Prostate gland (tissue), 2 donors: Measurements from ENCODE around the gene MANSC1. TPM values are rescaled to one million over a fixed set of nuclear protein-coding genes. Genes with fewer than 3 reads are reported as not detected.

Experiments
- DNase-seq: peaks from one replicate; pipeline ENCODE4 v3.0.0-alpha.2; 2019; ENCODE audit warnings: low spot score
- H3K27ac ChIP-seq, 2 donors: fragments of 200-600 bp; sonication (generic); 2 replicates each; pipeline ENCODE4 v1.5.1; 2017 to 2019
- H3K27me3 ChIP-seq: fragments of 200-600 bp; sonication (generic); replicated peaks from 2 replicates; pipeline ENCODE4 v1.5.1; 2019; ENCODE audit not compliant: insufficient read depth
- H3K36me3 ChIP-seq, 2 donors: fragments of 200-600 bp; sonication (generic); 1 replicate in 1 of 2; 2 replicates in 1 of 2; pipeline versions ENCODE4 v1.5.1 to v1.8.1; 2017 to 2019
- H3K4me1 ChIP-seq: fragments of 200-600 bp; sonication (generic); replicated peaks from 2 replicates; pipeline ENCODE4 v1.5.1; 2019
- H3K4me3 ChIP-seq, 2 donors: fragments of 200-600 bp; sonication (generic); 2 replicates each; pipeline ENCODE4 v1.5.1; 2017 to 2019
- H3K9me3 ChIP-seq: fragments of 200-600 bp; sonication (generic); 2 replicates; pipeline ENCODE4 v1.5.1; 2017
- POLR2A ChIP-seq: fragments of 450-650 bp; IDR thresholded peaks from one replicate; pipeline ENCODE4 v1.6.1; 2016; ENCODE audit warnings: antibody characterized with exemption, mild to moderate bottlenecking
- POLR2AphosphoS5 ChIP-seq: sonication (generic); formaldehyde crosslinking; IDR thresholded peaks from one replicate; pipeline ENCODE4 v1.6.1; 2017; ENCODE audit warnings: antibody characterized with exemption
- WGBS: methylation state at CpG from one replicate; pipeline ENCODE4 v1.1.5; 2018; 5-methylcytosine and 5-hydroxymethylcytosine counted together
- intact Hi-C: fragments of 100-400 bp; cut with DNase I; formaldehyde crosslinking; loops from one replicate; pipeline ENCODE4 v1.14.2; 2022
- small RNA-seq, 2 donors: library from RNA; depleted of rRNA; stranded (forward); fragments of <200 nt; gene quantifications; one replicate each; pipeline ENCODE3, GENCODE V24; 2016
- total RNA-seq, 2 donors: library from RNA; depleted of rRNA; stranded (reverse); fragments of >200 nt; gene quantifications; one replicate each; pipeline ENCODE4 v1.1.0, GENCODE V29; 2016
- TF ChIP-seq, protein P1 (sequence below), 4 experiments: fragments of 200-600 bp in 2 of 4; fragments of 450-650 bp in 2 of 4; sonication (generic) in 2 of 4; IDR thresholded peaks; 1 replicate in 3 of 4; 2 replicates in 1 of 4; pipeline ENCODE4 v1.5.1; 2016 to 2019; ENCODE audit warnings: antibody characterized with exemption in 4 of 4, mild to moderate bottlenecking in 2 of 4, moderate library complexity in 2 of 4

MANSC1 gene
- total RNA-seq, 2 donors from 2014 or later = 28.9 to 33.2 TPM

DNA sequence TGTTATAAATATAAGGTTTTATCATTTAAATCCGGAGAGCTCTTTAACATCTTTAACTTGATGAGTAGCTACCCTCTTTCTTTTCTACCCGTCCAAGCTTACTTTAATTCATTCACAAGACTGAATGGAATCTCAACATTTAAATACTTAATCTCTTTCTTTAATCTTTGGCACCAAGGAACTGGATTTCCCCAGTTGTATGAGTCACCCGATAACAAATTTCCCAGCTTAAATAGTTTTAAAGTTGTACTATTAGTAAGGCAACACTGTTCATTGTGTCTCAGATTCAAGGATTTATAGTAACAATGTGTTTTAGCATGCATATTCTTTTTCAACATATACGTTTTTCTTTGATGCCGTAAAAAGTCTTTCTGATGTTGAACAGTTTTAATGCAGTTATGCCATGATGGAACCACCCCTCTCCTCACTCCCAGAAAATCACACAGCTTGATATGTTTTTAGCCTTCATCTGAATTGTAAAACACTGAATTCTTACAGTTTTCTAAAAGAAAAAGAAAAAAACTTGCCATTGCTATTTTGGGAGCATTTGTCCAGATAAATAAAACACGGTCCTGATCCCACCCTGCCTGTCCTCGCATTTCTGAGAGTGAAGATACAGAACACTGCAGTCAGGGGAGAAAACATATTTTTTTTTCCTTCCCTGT, 67.1 kb downstream of the MANSC1 start:
- Histone ChIP-seq H3K27ac (no peak overlapping the region), H3K36me3 (no peaks in the 10 kb centered on the region)
- DNase-seq = no peak

DNA sequence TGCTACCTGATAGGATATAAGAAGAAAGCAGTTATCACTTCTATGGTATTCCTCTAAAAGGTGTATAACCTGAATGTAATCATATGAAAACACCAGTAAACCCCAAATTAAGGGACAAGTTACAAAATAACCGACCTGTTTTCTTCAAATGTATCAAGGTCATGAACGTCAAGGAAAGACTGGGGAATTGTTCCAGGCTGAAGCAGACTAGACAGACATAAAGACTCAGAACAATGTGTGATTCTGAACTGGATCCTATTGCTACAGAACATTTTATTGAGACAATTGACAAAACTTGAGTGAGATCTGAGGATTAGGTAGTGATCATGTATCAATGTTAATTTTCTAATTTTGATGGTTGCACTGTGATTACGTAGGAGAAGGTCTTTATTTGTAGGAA, 67.8 kb downstream of the MANSC1 start:
- H3K27ac ChIP-seq = no peak overlapping the region
- TF ChIP-seq POLR2A (no peak), POLR2AphosphoS5 (no peak)
- TF ChIP-seq, protein P1, sequence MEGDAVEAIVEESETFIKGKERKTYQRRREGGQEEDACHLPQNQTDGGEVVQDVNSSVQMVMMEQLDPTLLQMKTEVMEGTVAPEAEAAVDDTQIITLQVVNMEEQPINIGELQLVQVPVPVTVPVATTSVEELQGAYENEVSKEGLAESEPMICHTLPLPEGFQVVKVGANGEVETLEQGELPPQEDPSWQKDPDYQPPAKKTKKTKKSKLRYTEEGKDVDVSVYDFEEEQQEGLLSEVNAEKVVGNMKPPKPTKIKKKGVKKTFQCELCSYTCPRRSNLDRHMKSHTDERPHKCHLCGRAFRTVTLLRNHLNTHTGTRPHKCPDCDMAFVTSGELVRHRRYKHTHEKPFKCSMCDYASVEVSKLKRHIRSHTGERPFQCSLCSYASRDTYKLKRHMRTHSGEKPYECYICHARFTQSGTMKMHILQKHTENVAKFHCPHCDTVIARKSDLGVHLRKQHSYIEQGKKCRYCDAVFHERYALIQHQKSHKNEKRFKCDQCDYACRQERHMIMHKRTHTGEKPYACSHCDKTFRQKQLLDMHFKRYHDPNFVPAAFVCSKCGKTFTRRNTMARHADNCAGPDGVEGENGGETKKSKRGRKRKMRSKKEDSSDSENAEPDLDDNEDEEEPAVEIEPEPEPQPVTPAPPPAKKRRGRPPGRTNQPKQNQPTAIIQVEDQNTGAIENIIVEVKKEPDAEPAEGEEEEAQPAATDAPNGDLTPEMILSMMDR (IDR thresholded peaks at IDR 0.05) = no peak
- WGBS = 41% methylated on average over 3 of the region's 3 CpGs
- no peaks in the 10 kb centered on the region for H3K4me1 ChIP-seq
- DNase-seq = no peak
- no peaks in the 10 kb centered on the region for H3K36me3 ChIP-seq
- H3K27me3 ChIP-seq = no peaks in the 10 kb centered on the region
- H3K9me3 ChIP-seq = no peaks in the 10 kb centered on the region
- no peak overlapping the region for H3K4me3 ChIP-seq
- intact Hi-C loops = no loop called here

More for the DNA sequence above, 67.1 kb downstream of the MANSC1 start:
- WGBS = 23% methylated on average over 7 of the region's 7 CpGs
- no peaks in the 10 kb centered on the region for H3K9me3 ChIP-seq
- H3K27me3 ChIP-seq = no peaks in the 10 kb centered on the region
- TF ChIP-seq, protein P1 (IDR thresholded peaks at IDR 0.05) = no peak
- TF ChIP-seq POLR2A (no peak), POLR2AphosphoS5 (no peak)
- H3K4me3 ChIP-seq = no peak overlapping the region
- H3K4me1 ChIP-seq = no peaks in the 10 kb centered on the region
- intact Hi-C loops = no loop called here

DNA sequence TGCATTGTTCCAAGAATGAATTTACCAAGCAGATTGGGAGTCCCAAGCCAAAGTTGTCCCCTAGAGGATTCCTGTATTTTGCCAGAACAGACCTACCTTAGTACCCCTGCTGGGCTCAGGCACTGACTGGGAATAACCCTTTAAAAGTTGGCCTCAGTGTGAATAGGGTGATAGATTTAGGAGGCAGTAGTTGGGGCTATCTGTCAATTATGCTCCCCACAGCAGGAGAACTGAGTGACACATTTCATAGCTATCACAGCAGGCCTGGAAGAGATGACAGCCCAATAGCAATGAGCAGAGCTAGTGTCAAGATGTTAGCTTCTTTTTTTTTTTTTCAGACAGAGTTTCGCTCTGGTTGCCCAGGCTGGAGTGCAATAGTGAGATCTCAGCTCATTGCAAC, 68.9 kb downstream of the MANSC1 start:
- intact Hi-C loops = no loop called here

DNA sequence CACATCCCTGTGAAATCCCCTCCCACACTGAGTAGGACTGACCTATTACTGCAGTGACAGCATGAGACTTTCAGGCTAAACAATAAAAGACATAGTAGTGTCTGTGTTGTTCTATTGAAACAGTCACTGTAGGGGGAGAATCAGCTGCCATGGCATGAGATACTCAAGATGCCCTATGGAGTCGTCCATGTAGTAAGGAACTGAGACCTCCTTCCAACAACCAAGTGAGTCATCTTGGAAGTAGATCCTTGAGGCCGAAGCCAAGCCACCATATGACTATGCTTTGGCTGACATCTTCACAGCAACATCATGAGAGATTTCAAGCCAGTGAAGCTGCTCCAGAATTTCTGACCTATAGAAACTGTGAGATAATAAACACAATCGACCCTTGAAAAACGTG, 71.1 kb downstream of the MANSC1 start:
- H3K9me3 ChIP-seq = no peaks in the 10 kb centered on the region
- WGBS = 78% methylated on average over 4 of the region's 4 CpGs
- TF ChIP-seq POLR2A (no peak), POLR2AphosphoS5 (no peak)
- TF ChIP-seq, protein P1 (IDR thresholded peaks at IDR 0.05) = no peak
- no peak overlapping the region for H3K27ac ChIP-seq
- no peak overlapping the region for H3K4me3 ChIP-seq
- no peak for DNase-seq
- no peaks in the 10 kb centered on the region for H3K27me3 ChIP-seq
- H3K4me1 ChIP-seq = no peaks in the 10 kb centered on the region
- H3K36me3 ChIP-seq = no peaks in the 10 kb centered on the region
- intact Hi-C loops = no loop called here

More for the DNA sequence above, 68.9 kb downstream of the MANSC1 start:
- Histone ChIP-seq H3K9me3 (no peaks in the 10 kb centered on the region), H3K36me3 (no peaks in the 10 kb centered on the region), H3K4me3 (no peak overlapping the region), H3K27ac (no peak overlapping the region), H3K27me3 (no peaks in the 10 kb centered on the region), H3K4me1 (no peaks in the 10 kb centered on the region)
- TF ChIP-seq POLR2AphosphoS5 (no peak), POLR2A (no peak)
- TF ChIP-seq, protein P1 (IDR thresholded peaks at IDR 0.05) = no peak
- DNase-seq = no peak
- 87% methylated on average over 1 of the region's 1 CpG for WGBS

Small RNA genes lying within 50 kb of the gene (small RNA-seq; reads per million reads assigned to genes)
- gene RNU6-318P = 0 reads per million in 2 donors

Other genes with a start within 250 kb of the MANSC1 start
- gene LRP6, start 83.2 kb downstream of the MANSC1 start, total RNA-seq = 10 to 100 TPM; 23.0 to 34.7 TPM
- 10 to 100 TPM in 1 of 2 donors, 1 to 10 TPM in 1; 9.7 to 26.8 TPM for gene BORCS5, start 6.8 kb upstream of the MANSC1 start, total RNA-seq
- 10 to 100 TPM; 60.8 to 87.0 TPM for gene DUSP16, start 212.6 kb upstream of the MANSC1 start, total RNA-seq